NOMO-1 (cell line): ENCODE results near the gene MRFAP1.
A peak's percentile ranks its signal among the peaks of the same experiment; 100 is the strongest.

Experiments used
- DNase-seq, 2 experiments: peaks; one replicate each; lab custom pipeline; 2025; ENCODE audit not compliant: unreplicated experiment in 2 of 2; lab: John Stamatoyannopoulos, UW

The MRFAP1 gene

DNA sequence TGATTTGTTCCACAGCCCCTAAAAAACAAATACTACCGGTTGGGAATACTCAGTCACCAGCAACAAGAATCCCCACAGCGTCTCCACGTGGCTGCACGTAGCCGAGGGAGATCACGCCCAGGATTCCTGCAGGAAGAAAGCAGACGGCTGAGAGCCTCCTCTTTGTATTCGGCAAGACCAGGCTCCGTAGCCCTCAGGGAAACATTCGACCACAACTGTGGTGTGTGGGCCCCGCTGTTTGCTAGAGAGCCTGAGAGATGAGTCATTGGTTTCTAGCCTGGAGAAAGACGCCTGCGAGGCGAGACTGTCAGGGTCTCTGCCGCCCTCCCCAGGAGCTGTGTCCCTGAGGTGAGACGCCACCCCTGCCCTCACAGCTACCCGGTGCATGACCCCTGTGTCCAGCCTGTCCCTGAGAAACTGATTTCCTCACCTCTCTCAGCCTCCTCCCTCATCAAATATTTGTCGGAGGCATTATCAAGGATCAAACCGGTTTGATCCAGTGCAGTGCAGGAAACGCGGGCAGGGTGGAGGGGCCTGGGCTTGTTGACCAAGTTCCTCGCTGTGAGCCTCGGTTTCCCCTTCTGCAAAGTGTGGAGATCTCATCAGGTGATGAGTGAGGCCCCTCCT is 48.5 kb downstream of the MRFAP1 start:
- peak; percentile 75 to 77 for DNase-seq

DNA sequence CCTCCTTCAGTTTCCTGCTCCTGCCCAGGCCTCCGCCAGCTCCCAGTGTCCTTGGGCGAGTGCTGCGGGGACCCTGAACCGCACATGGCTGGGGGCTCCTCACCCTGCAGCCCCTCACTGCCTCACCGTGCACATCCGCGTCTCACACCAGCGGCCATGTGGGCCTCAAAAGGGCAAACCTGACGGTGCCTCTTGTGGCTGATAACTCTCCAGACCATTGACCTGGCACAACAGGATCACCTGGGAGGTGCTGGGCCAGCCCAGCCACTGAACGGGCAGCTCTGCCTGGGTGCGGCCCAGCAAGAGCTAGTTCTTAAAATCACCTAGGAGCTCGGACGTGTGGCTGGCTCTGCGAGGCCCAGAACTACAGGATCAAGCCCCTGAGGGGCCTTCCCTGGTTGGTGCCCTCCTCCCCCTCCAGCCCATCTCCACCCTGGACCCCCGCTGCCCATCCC is 49.0 kb downstream of the MRFAP1 start:
- no peak for DNase-seq
